Ovary (tissue), 3 donors: Measurements from ENCODE around the gene UCN3.

Source experiments
- CTCF ChIP-seq, 3 donors: fragments of 450-650 bp in 2 of 3; fragments of 200-600 bp in 1 of 3; IDR thresholded peaks; one replicate each; pipeline versions ENCODE4 v1.5.1 to v1.8.0; 2016 to 2022; ENCODE audit warnings: antibody characterized with exemption in 3 of 3, mild to moderate bottlenecking in 1 of 3
- EP300 ChIP-seq: sonication (generic); formaldehyde crosslinking; IDR thresholded peaks from one replicate; pipeline ENCODE4 v1.6.1; 2017; ENCODE audit warnings: antibody characterized with exemption
- POLR2A ChIP-seq: fragments of 450-650 bp; IDR thresholded peaks from one replicate; pipeline ENCODE4 v1.6.1; 2017; ENCODE audit warnings: antibody characterized with exemption, mild to moderate bottlenecking, moderate library complexity
- donor health status: DM: no; HTN: no; CAD: no.

GRCh38 chr10:5416981-5417380, 52.2 kb downstream of the UCN3 start:
- no peak for TF ChIP-seq CTCF (IDR thresholded peaks at IDR 0.05)
- TF ChIP-seq POLR2A, result no peak
- no peak for TF ChIP-seq EP300
